Trophoblast cell (in vitro differentiated cells and primary cell): Measurements from ENCODE around the gene SEPHS2.
"Not testable (repeated sequence)": the region's sequence is repeated elsewhere in the genome, so short reads cannot be mapped to it uniquely, and the experiment has no call there.

Experiments
- DNase-seq, 2 donors: peaks; one replicate each; pipeline ENCODE4 v3.0.0-alpha.2; 2016
- H2AFZ ChIP-seq: 2 replicates; pipeline ENCODE4 v1.6.1; 2013; ENCODE audit warnings: low read length, moderate library complexity, mild to moderate bottlenecking; ENCODE audit not compliant: insufficient read depth, poor library complexity
- H2AK5ac ChIP-seq: 2 replicates; pipeline ENCODE4 v1.6.1; 2013; ENCODE audit warnings: mild to moderate bottlenecking, low read length
- H2BK120ac ChIP-seq: 2 replicates; pipeline ENCODE4 v1.6.1; 2013; ENCODE audit warnings: low read length, mild to moderate bottlenecking, moderate library complexity; ENCODE audit not compliant: insufficient read depth, poor library complexity
- H2BK12ac ChIP-seq: 2 replicates; pipeline ENCODE4 v1.6.1; 2013; ENCODE audit warnings: mild to moderate bottlenecking, low read length, moderate library complexity
- H2BK5ac ChIP-seq: 2 replicates; pipeline ENCODE4 v1.6.1; 2013; ENCODE audit warnings: low read length, low read depth, moderate library complexity, mild to moderate bottlenecking; ENCODE audit not compliant: poor library complexity
- H3K14ac ChIP-seq: 2 replicates; pipeline ENCODE4 v1.6.1; 2013; ENCODE audit warnings: mild to moderate bottlenecking, low read length
- H3K18ac ChIP-seq: 2 replicates; pipeline ENCODE4 v1.6.1; 2013; ENCODE audit warnings: mild to moderate bottlenecking, low read length
- H3K23ac ChIP-seq: 2 replicates; pipeline ENCODE4 v1.6.1; 2013; ENCODE audit warnings: low read length
- H3K27ac ChIP-seq: 2 replicates; pipeline ENCODE4 v1.5.1; 2013; ENCODE audit warnings: low read depth, mild to moderate bottlenecking, inconsistent platforms, low read length, moderate library complexity
- H3K27me3 ChIP-seq: 2 replicates; pipeline ENCODE4 v1.6.1; 2013; ENCODE audit warnings: inconsistent platforms, mild to moderate bottlenecking, low read length, moderate library complexity; ENCODE audit not compliant: insufficient read depth
- H3K36me3 ChIP-seq, 2 experiments: 1 replicate in 1 of 2; 2 replicates in 1 of 2; pipeline ENCODE4 v1.6.1; 2013; ENCODE audit warnings: low read length in 2 of 2, mild to moderate bottlenecking in 2 of 2, moderate library complexity in 1 of 2; ENCODE audit not compliant: insufficient read depth in 2 of 2, control insufficient read depth in 1 of 2
- H3K4ac ChIP-seq: 2 replicates; pipeline ENCODE4 v1.6.1; 2013; ENCODE audit warnings: low read depth, mild to moderate bottlenecking, low read length, moderate library complexity
- H3K4me1 ChIP-seq, 2 experiments: 1 replicate in 1 of 2; 2 replicates in 1 of 2; pipeline ENCODE4 v1.6.1; 2013; ENCODE audit warnings: low read length in 2 of 2, mild to moderate bottlenecking in 2 of 2, moderate library complexity in 1 of 2; ENCODE audit not compliant: insufficient read depth in 2 of 2, control insufficient read depth in 1 of 2
- H3K4me2 ChIP-seq: 2 replicates; pipeline ENCODE4 v1.6.1; 2013; ENCODE audit warnings: inconsistent platforms, mild to moderate bottlenecking, low read length, moderate library complexity
- H3K4me3 ChIP-seq: 2 replicates; pipeline ENCODE4 v1.5.1; 2013; ENCODE audit warnings: mild to moderate bottlenecking, low read depth, low read length, inconsistent platforms
- H3K79me1 ChIP-seq: one replicate; pipeline ENCODE4 v1.6.1; 2013; ENCODE audit warnings: low read length
- H3K79me2 ChIP-seq: 2 replicates; pipeline ENCODE4 v1.6.1; 2013; ENCODE audit warnings: low read length, mild to moderate bottlenecking; ENCODE audit not compliant: control insufficient read depth, insufficient read depth, poor library complexity
- H3K9ac ChIP-seq: 2 replicates; pipeline ENCODE4 v1.6.1; 2013; ENCODE audit warnings: mild to moderate bottlenecking, low read length
- H3K9me3 ChIP-seq: 2 replicates; pipeline ENCODE4 v1.6.1; 2013; ENCODE audit warnings: low read depth, mild to moderate bottlenecking, control low read depth, inconsistent platforms, low read length; ENCODE audit not compliant: insufficient read depth
- H4K12ac ChIP-seq: 2 replicates; pipeline ENCODE4 v1.6.1; 2013; ENCODE audit warnings: low read depth, mild to moderate bottlenecking, low read length, moderate library complexity
- H4K8ac ChIP-seq: 2 replicates; pipeline ENCODE4 v1.6.1; 2013; ENCODE audit warnings: low read depth, mild to moderate bottlenecking, low read length, moderate library complexity
- H4K91ac ChIP-seq: one replicate; pipeline ENCODE4 v1.6.1; 2013; ENCODE audit warnings: low read depth, mild to moderate bottlenecking, low read length, moderate library complexity
- WGBS: extraction: QIAGEN DNeasy Blood & Tissue Kit; methylation state at CpG from one replicate; pipeline ENCODE4 v1.1.7; 2013; ENCODE audit warnings: missing lambda C conversion rate; ENCODE audit not compliant: insufficient read length, insufficient coverage; ENCODE audit errors: extremely low coverage; 5-methylcytosine and 5-hydroxymethylcytosine counted together

SEPHS2 gene

GRCh38 chr16:30457743-30458560 lies 12.3 kb upstream of the SEPHS2 start:
- Histone ChIP-seq H3K36me3 (no peaks in the 10 kb centered on the region), H3K9ac (no peak overlapping the region), H3K79me2 (no peaks in the 10 kb centered on the region), H4K12ac (no peak overlapping the region), H2BK120ac (no peak overlapping the region), H2BK5ac (no peak overlapping the region), H3K27ac (no peak overlapping the region), H4K91ac (no peak overlapping the region), H3K18ac (no peak overlapping the region), H3K9me3 (no peaks in the 10 kb centered on the region), H2AK5ac (no peak overlapping the region), H3K4me1 (no peaks in the 10 kb centered on the region), H3K4me3 (no peak overlapping the region), H3K23ac (no peak overlapping the region), H2AFZ (no peak overlapping the region), H3K79me1 (no peaks in the 10 kb centered on the region), H3K4me2 (no peak overlapping the region), H3K4ac (no peak overlapping the region), H3K14ac (no peak overlapping the region), H4K8ac (no peak overlapping the region), H3K27me3 (no peaks in the 10 kb centered on the region), H2BK12ac (no peak overlapping the region)
- DNase-seq, result no peak
- WGBS, result no CpG with 5 or more reads among the region's 16 CpGs

- Histone ChIP-seq H3K23ac (no peak overlapping the region), H3K18ac (no peak overlapping the region), H3K4ac (no peak overlapping the region), H2BK5ac (no peak overlapping the region), H4K91ac (no peak overlapping the region), H3K9me3 (no peaks in the 10 kb centered on the region), H4K8ac (no peak overlapping the region), H3K9ac (no peak overlapping the region), H3K4me2 (no peak overlapping the region), H3K4me3 (no peak overlapping the region), H3K4me1 (no peaks in the 10 kb centered on the region), H3K27me3 (no peaks in the 10 kb centered on the region), H3K27ac (no peak overlapping the region), H2AK5ac (no peak overlapping the region), H4K12ac (no peak overlapping the region), H2AFZ (no peak overlapping the region), H3K79me2 (no peaks in the 10 kb centered on the region), H2BK120ac (no peak overlapping the region), H3K36me3 (no peaks in the 10 kb centered on the region), H2BK12ac (no peak overlapping the region), H3K14ac (no peak overlapping the region), H3K79me1 (no peaks in the 10 kb centered on the region)
- no peak for DNase-seq
- WGBS, result no CpG with 5 or more reads among the region's 1 CpG
Measured at GRCh38 chr16:30457256-30457655, 11.6 kb upstream of the SEPHS2 start.

- Histone ChIP-seq H3K36me3 (no peaks in the 10 kb centered on the region), H4K8ac (no peak overlapping the region), H2AFZ (no peak overlapping the region), H3K4ac (no peak overlapping the region), H3K4me2 (no peak overlapping the region), H2BK5ac (no peak overlapping the region), H3K9me3 (no peaks in the 10 kb centered on the region), H3K9ac (no peak overlapping the region), H3K14ac (no peak overlapping the region), H2BK12ac (no peak overlapping the region), H3K4me1 (no peaks in the 10 kb centered on the region), H2AK5ac (no peak overlapping the region), H4K12ac (no peak overlapping the region), H3K27me3 (no peaks in the 10 kb centered on the region), H2BK120ac (no peak overlapping the region), H3K27ac (no peak overlapping the region), H4K91ac (no peak overlapping the region), H3K23ac (no peak overlapping the region), H3K4me3 (no peak overlapping the region), H3K18ac (no peak overlapping the region), H3K79me2 (no peaks in the 10 kb centered on the region), H3K79me1 (no peaks in the 10 kb centered on the region)
- no CpG with 5 or more reads among the region's 1 CpG for WGBS
- no peak for DNase-seq
Measured at GRCh38 chr16:30456302-30456701, 10.6 kb upstream of the SEPHS2 start.

GRCh38 chr16:30452709-30453580 lies 7.3 kb upstream of the SEPHS2 start:
- not testable (repeated sequence) for H3K23ac ChIP-seq, H3K27ac ChIP-seq, H2BK5ac ChIP-seq, H3K14ac ChIP-seq, H3K79me1 ChIP-seq, H3K4me2 ChIP-seq, H3K79me2 ChIP-seq, H2AK5ac ChIP-seq, H4K12ac ChIP-seq, H3K27me3 ChIP-seq, H3K18ac ChIP-seq, H3K4me1 ChIP-seq, H4K8ac ChIP-seq, H3K4me3 ChIP-seq, H4K91ac ChIP-seq, H3K9ac ChIP-seq, DNase-seq, H3K4ac ChIP-seq, H2BK12ac ChIP-seq, H2AFZ ChIP-seq, H2BK120ac ChIP-seq, H3K9me3 ChIP-seq, H3K36me3 ChIP-seq
- WGBS, result no CpG with 5 or more reads among the region's 20 CpGs
